Measurements from ENCODE around the gene CCDC88B. TPM values are rescaled to one million over a fixed set of nuclear protein-coding genes. Genes with fewer than 3 reads are reported as not detected.

CCDC88B gene
- total RNA-seq, 1 donor from 2014 or later, result 1.6 TPM

GRCh38 chr11:64359712-64360445, 19.9 kb downstream of the CCDC88B start:
- no peak for DNase-seq (ENCODE audit: low read depth)

- no peak for DNase-seq (ENCODE audit: low read depth)
Observed at GRCh38 chr11:64360448-64360921, 20.5 kb downstream of the CCDC88B start.

GRCh38 chr11:64361659-64362058, 21.7 kb downstream of the CCDC88B start:
- no peak for DNase-seq (ENCODE audit: low read depth)

- no peak for DNase-seq (ENCODE audit: low read depth)
Observed at GRCh38 chr11:64362339-64362738, 22.3 kb downstream of the CCDC88B start.

- no peak for DNase-seq (ENCODE audit: low read depth)
Observed at GRCh38 chr11:64364435-64364834, 24.4 kb downstream of the CCDC88B start.

- DNase-seq (ENCODE audit: low read depth), result peak; percentile 51
Observed at GRCh38 chr11:64364911-64365310, 24.9 kb downstream of the CCDC88B start.

GRCh38 chr11:64366751-64367150, 26.7 kb downstream of the CCDC88B start:
- DNase-seq (ENCODE audit: low read depth), result no peak

- DNase-seq (ENCODE audit: low read depth), result no peak
Observed at GRCh38 chr11:64367931-64368672, 28.1 kb downstream of the CCDC88B start.

- no peak for DNase-seq (ENCODE audit: low read depth)
Observed at GRCh38 chr11:64368673-64369074, 28.7 kb downstream of the CCDC88B start.

GRCh38 chr11:64369440-64370421, 29.7 kb downstream of the CCDC88B start:
- no peak for DNase-seq (ENCODE audit: low read depth)

- no peak for DNase-seq (ENCODE audit: low read depth)
Observed at GRCh38 chr11:64371201-64371600, 31.2 kb downstream of the CCDC88B start.

GRCh38 chr11:64372021-64372420, 32.0 kb downstream of the CCDC88B start:
- no peak for DNase-seq (ENCODE audit: low read depth)

GRCh38 chr11:64372802-64373597, 33.0 kb downstream of the CCDC88B start:
- DNase-seq (ENCODE audit: low read depth), result peak; percentile 10

- DNase-seq (ENCODE audit: low read depth), result no peak
Observed at GRCh38 chr11:64373598-64373974, 33.6 kb downstream of the CCDC88B start.

GRCh38 chr11:64376071-64376470, 36.1 kb downstream of the CCDC88B start:
- no peak for DNase-seq (ENCODE audit: low read depth)

GRCh38 chr11:64378335-64378880, 38.4 kb downstream of the CCDC88B start:
- peak; percentile 30 for DNase-seq (ENCODE audit: low read depth)

- DNase-seq (ENCODE audit: low read depth), result no peak
Observed at GRCh38 chr11:64379160-64379559, 39.2 kb downstream of the CCDC88B start.

GRCh38 chr11:64379817-64380709, 40.1 kb downstream of the CCDC88B start:
- DNase-seq (ENCODE audit: low read depth), result no peak

GRCh38 chr11:64381350-64381749, 41.3 kb downstream of the CCDC88B start:
- DNase-seq (ENCODE audit: low read depth), result no peak

Data from myocyte (in vitro differentiated cells).